Ovary (tissue), 9 donors: ENCODE results near the gene EYA4. TPM values are rescaled to one million over a fixed set of nuclear protein-coding genes. Genes with fewer than 3 reads are reported as not detected.

ENCODE experiments used
- DNase-seq, 5 donors: peaks; one replicate each; pipeline ENCODE4 v3.0.0-alpha.2; 2019 to 2020
- H3K27ac ChIP-seq, 2 donors: fragments of 200-600 bp; one replicate each; pipeline versions ENCODE4 v1.5.1 to v1.8.0; 2019 to 2022
- H3K27me3 ChIP-seq: fragments of 200-600 bp; one replicate; pipeline ENCODE4 v1.8.0; 2022
- H3K36me3 ChIP-seq: fragments of 200-600 bp; sonication (generic); one replicate; pipeline ENCODE4 v1.5.1; 2019
- H3K4me1 ChIP-seq: one replicate; pipeline ENCODE4 v1.8.1; 2013; ENCODE audit warnings: mild to moderate bottlenecking, moderate library complexity; ENCODE audit not compliant: insufficient read depth
- H3K4me3 ChIP-seq: fragments of 200-600 bp; sonication (generic); one replicate; pipeline ENCODE4 v1.5.1; 2017
- H3K9me3 ChIP-seq, 2 donors: fragments of 200-600 bp in 1 of 2; sonication (generic) in 1 of 2; one replicate each; pipeline versions ENCODE4 v1.5.1 to v1.8.1; 2013 to 2019; ENCODE audit warnings: mild to moderate bottlenecking in 1 of 2, moderate library complexity in 1 of 2
- CTCF ChIP-seq, 3 donors: fragments of 450-650 bp in 2 of 3; fragments of 200-600 bp in 1 of 3; IDR thresholded peaks; one replicate each; pipeline versions ENCODE4 v1.5.1 to v1.8.0; 2016 to 2022; ENCODE audit warnings: antibody characterized with exemption in 3 of 3, mild to moderate bottlenecking in 1 of 3
- EP300 ChIP-seq: sonication (generic); formaldehyde crosslinking; IDR thresholded peaks from one replicate; pipeline ENCODE4 v1.6.1; 2017; ENCODE audit warnings: antibody characterized with exemption
- POLR2A ChIP-seq: fragments of 450-650 bp; IDR thresholded peaks from one replicate; pipeline ENCODE4 v1.6.1; 2017; ENCODE audit warnings: antibody characterized with exemption, mild to moderate bottlenecking, moderate library complexity
- WGBS, 3 donors: extraction: QIAGEN DNeasy Blood & Tissue Kit in 1 of 3; methylation state at CpG; one replicate each; pipeline versions ENCODE4 v1.1.5 to v1.1.7; 2013 to 2017; 5-methylcytosine and 5-hydroxymethylcytosine counted together
- intact Hi-C, 4 donors: fragments of 100-400 bp; cut with DNase I; formaldehyde crosslinking; loops; one replicate each; pipeline versions ENCODE4 v1.11.0 to v1.15.1; 2022 to 2023
- polyA plus RNA-seq, 2 donors: library from polyadenylated mRNA; stranded (reverse); fragments of 200-250 nt in 1 of 2; fragments of 350-450 nt in 1 of 2; fragmentation: Illumina TruSeq in 1 of 2; extraction: RNeasy Lipid Tissue Mini Kit (QIAGEN cat#74804) in 1 of 2; gene quantifications; one replicate each; pipeline ENCODE4 v1.2.3, GENCODE V29; 2013 to 2014
- total RNA-seq, 7 donors: library from RNA; depleted of rRNA in 2 of 7; stranded (reverse); fragments of >200 nt in 2 of 7; fragmentation: NEBNext Ultra II Directional in 3 of 7; extraction: Animal tissue kit (Norgen Biotek cat#: 25700) in 3 of 7; gene quantifications; one replicate each; pipeline versions ENCODE4 v1.1.0 to v1.2.4, GENCODE V29; 2016 to 2023
- donor health status: DM: no; HTN: no; CAD: no; lungs with moderate emphysema.
- donor health status: DM: no; HTN: no; CAD: no.
- donor health status: Bipolar disorder and iron deficiency.
- donor health status: DM: yes; HTN: yes; CAD: no.
- donor health status: DM: no; HTN: no; CAD: no.
- donor health status: DM: yes; HTN: yes; CAD: no.

EYA4 gene
- total and polyA plus RNA-seq, 9 donors: 0.08 to 17.8 (median 2.0) TPM

GRCh38 chr6:133277228-133277899 lies 36.2 kb downstream of the EYA4 start:
- no peaks in the 10 kb centered on the region for H3K4me1 ChIP-seq

GRCh38 chr6:133277900-133278545 lies 36.9 kb downstream of the EYA4 start:
- Histone ChIP-seq H3K9me3 (no peaks in the 10 kb centered on the region), H3K36me3 (no peaks in the 10 kb centered on the region), H3K4me3 (no peak overlapping the region), H3K4me1 (no peaks in the 10 kb centered on the region), H3K27ac (no peak overlapping the region), H3K27me3 (no peaks in the 10 kb centered on the region)
- intact Hi-C loops: no loop called here
- 92 to 94% (median 93%) methylated on average over 4 of the region's 4 CpGs for WGBS, 3 donors
- no peak for DNase-seq
- TF ChIP-seq POLR2A (no peak), CTCF (IDR thresholded peaks at IDR 0.05) (no peak), EP300 (no peak)

More at GRCh38 chr6:133277228-133277899, 36.2 kb downstream of the EYA4 start:
- Histone ChIP-seq H3K27me3 (no peaks in the 10 kb centered on the region), H3K4me3 (no peak overlapping the region), H3K27ac (no peak overlapping the region), H3K36me3 (no peaks in the 10 kb centered on the region), H3K9me3 (no peaks in the 10 kb centered on the region)
- DNase-seq: no peak
- WGBS, 3 donors: 84 to 89% (median 87%) methylated on average over 2 of the region's 2 CpGs
- TF ChIP-seq POLR2A (no peak), EP300 (no peak), CTCF (IDR thresholded peaks at IDR 0.05) (no peak)
- intact Hi-C loops: no loop called here

- DNase-seq: no peak
- H3K9me3 ChIP-seq: no peaks in the 10 kb centered on the region
- H3K27ac ChIP-seq: no peak overlapping the region
- no peaks in the 10 kb centered on the region for H3K36me3 ChIP-seq
- TF ChIP-seq CTCF (IDR thresholded peaks at IDR 0.05) (no peak), POLR2A (no peak), EP300 (no peak)
- intact Hi-C loops: no loop called here
- no peaks in the 10 kb centered on the region for H3K27me3 ChIP-seq
- no peak overlapping the region for H3K4me3 ChIP-seq
- 12 to 18% (median 15%) methylated on average over 1 of the region's 1 CpG for WGBS, 3 donors
- peaks cover 6% of the 10 kb centered on the region for H3K4me1 ChIP-seq
Measured at GRCh38 chr6:133286765-133287164, 45.6 kb downstream of the EYA4 start.

- no peak for DNase-seq
- H3K4me1 ChIP-seq: peaks cover 6% of the 10 kb centered on the region
- no peak overlapping the region for H3K4me3 ChIP-seq
- H3K36me3 ChIP-seq: no peaks in the 10 kb centered on the region
- 63 to 83% (median 64%) methylated on average over 1 of the region's 1 CpG for WGBS, 3 donors
- intact Hi-C loops: no loop called here
- TF ChIP-seq POLR2A (no peak), CTCF (IDR thresholded peaks at IDR 0.05) (no peak), EP300 (no peak)
- no peak overlapping the region for H3K27ac ChIP-seq
- H3K9me3 ChIP-seq: no peaks in the 10 kb centered on the region
- H3K27me3 ChIP-seq: no peaks in the 10 kb centered on the region
Measured at GRCh38 chr6:133288662-133289061, 47.5 kb downstream of the EYA4 start.
